SK-N-SH (cell line): Measurements from ENCODE around the gene TLR4. TPM values are rescaled to one million over a fixed set of nuclear protein-coding genes. Genes with fewer than 3 reads are reported as not detected.
A peak's percentile ranks its signal among the peaks of the same experiment; 100 is the strongest.

Experiments
- CTCF ChIA-PET: fragments of 300-600, 350-600 bp; formaldehyde crosslinking; extraction: SDS; loops from one replicate; lab custom pipeline; 2021; lab: Yijun Ruan, JAX
- POLR2A ChIA-PET: fragments of 350-600 bp; sonication (Branson Sonifier 250); formaldehyde crosslinking; extraction: SDS; loops from one replicate; lab custom pipeline; 2020; ENCODE audit warnings: antibody characterized with exemption, inconsistent platforms; lab: Yijun Ruan, JAX
- DNase-seq: peaks from one replicate; pipeline ENCODE4 v3.0.0; 2012
- H2AFZ ChIP-seq: fragments of 200-600 bp; sonication (generic); 2 replicates; pipeline ENCODE4 v1.8.1; 2016; ENCODE audit warnings: antibody characterized with exemption, mild to moderate bottlenecking, low read depth
- H3F3A ChIP-seq: fragments of 200-600 bp; sonication (generic); replicated peaks from 2 replicates; pipeline ENCODE3; 2016; ENCODE audit warnings: antibody characterized with exemption, mild to moderate bottlenecking; ENCODE audit not compliant: insufficient read depth
- H3K27ac ChIP-seq, 2 experiments: fragments of 200-500 bp in 1 of 2; fragments of 200-600 bp in 1 of 2; sonication (Bioruptor generic) in 1 of 2; sonication (generic), shearing (Covaris generic) in 1 of 2; 2 replicates each; pipeline versions ENCODE4 v1.5.1 to v1.6.1; 2014 to 2016; ENCODE audit warnings: low read depth in 2 of 2, inconsistent platforms in 1 of 2, low read length in 1 of 2, mild to moderate bottlenecking in 1 of 2, mixed read lengths in 1 of 2
- H3K27me3 ChIP-seq: fragments of 200-600 bp; sonication (generic), shearing (Covaris generic); 2 replicates; pipeline ENCODE4 v1.6.1; 2016; ENCODE audit warnings: mixed run types; ENCODE audit not compliant: insufficient read depth
- H3K36me3 ChIP-seq, 2 experiments: fragments of 200-500 bp in 1 of 2; fragments of 200-600 bp in 1 of 2; sonication (Bioruptor generic) in 1 of 2; sonication (generic) in 1 of 2; replicated peaks in 1 of 2; 2 replicates each; pipeline versions ENCODE3 to v1.5.1; 2014 to 2016; ENCODE audit warnings: low read length in 1 of 2, mild to moderate bottlenecking in 1 of 2; ENCODE audit not compliant: insufficient read depth in 2 of 2, control insufficient read depth in 1 of 2
- H3K4me1 ChIP-seq, 2 experiments: fragments of 200-500 bp in 1 of 2; fragments of 200-600 bp in 1 of 2; sonication (Bioruptor generic) in 1 of 2; sonication (generic), shearing (Covaris generic) in 1 of 2; 2 replicates each; pipeline versions ENCODE4 v1.5.1 to v1.6.1; 2014 to 2016; ENCODE audit warnings: low read depth in 1 of 2, low read length in 1 of 2, mixed run types in 1 of 2; ENCODE audit not compliant: insufficient read depth in 2 of 2, control insufficient read depth in 1 of 2
- H3K4me2 ChIP-seq: fragments of 200-600 bp; sonication (generic), shearing (Covaris generic); 2 replicates; pipeline ENCODE4 v1.6.1; 2017; ENCODE audit warnings: mixed run types
- H3K4me3 ChIP-seq, 2 experiments: fragments of 200-500 bp in 1 of 2; fragments of 200-600 bp in 1 of 2; sonication (Bioruptor generic) in 1 of 2; sonication (generic), shearing (Covaris generic) in 1 of 2; 2 replicates each; pipeline versions ENCODE4 v1.5.1 to v1.8.1; 2014 to 2016; ENCODE audit warnings: low read depth in 2 of 2, inconsistent platforms in 1 of 2, low read length in 1 of 2, mild to moderate bottlenecking in 1 of 2, mixed read lengths in 1 of 2, moderate library complexity in 1 of 2
- H3K79me2 ChIP-seq: fragments of 200-600 bp; sonication (generic); 2 replicates; pipeline ENCODE4 v1.8.1; 2017; ENCODE audit warnings: mild to moderate bottlenecking; ENCODE audit not compliant: insufficient read depth
- H3K9ac ChIP-seq: fragments of 200-600 bp; sonication (generic); 2 replicates; pipeline ENCODE4 v1.6.1; 2017; ENCODE audit warnings: mixed run types
- H3K9me2 ChIP-seq: fragments of 200-600 bp; sonication (generic); 2 replicates; pipeline ENCODE4 v1.6.1; 2017; ENCODE audit warnings: mixed run types
- H3K9me3 ChIP-seq: fragments of 200-600 bp; sonication (generic); 2 replicates; pipeline ENCODE4 v1.6.1; 2017; ENCODE audit warnings: mixed run types, mild to moderate bottlenecking, moderate library complexity
- H4K20me1 ChIP-seq: fragments of 200-600 bp; sonication (generic); 2 replicates; pipeline ENCODE4 v1.6.1; 2017; ENCODE audit warnings: mild to moderate bottlenecking, mixed run types; ENCODE audit not compliant: insufficient read depth
- ELF1 ChIP-seq: IDR thresholded peaks from 2 replicates; pipeline ENCODE4 v1.4.0; 2012
- GABPA ChIP-seq: IDR thresholded peaks from 2 replicates; pipeline ENCODE4 v1.4.0; 2012; ENCODE audit warnings: low read depth, mild to moderate bottlenecking
- JUND ChIP-seq: IDR thresholded peaks from 2 replicates; pipeline ENCODE4 v1.4.0; 2012
- MEF2A ChIP-seq: IDR thresholded peaks from 2 replicates; pipeline ENCODE4 v1.4.0; 2012; ENCODE audit warnings: low read depth, borderline replicate concordance
- MXI1 ChIP-seq: IDR thresholded peaks from 2 replicates; pipeline ENCODE4 v1.6.1; 2012; ENCODE audit warnings: mild to moderate bottlenecking, low read depth, low read length, improper control_type of control experiment
- RAD21 ChIP-seq: IDR thresholded peaks from 2 replicates; pipeline ENCODE4 v1.6.1; 2012; ENCODE audit warnings: mild to moderate bottlenecking, low read length
- RFX5 ChIP-seq: IDR thresholded peaks from 2 replicates; pipeline ENCODE4 v1.6.1; 2012; ENCODE audit warnings: mild to moderate bottlenecking, improper control_type of control experiment, low read length
- RXRA ChIP-seq: IDR thresholded peaks from 2 replicates; pipeline ENCODE4 v1.4.0; 2012; ENCODE audit warnings: low read depth, mild to moderate bottlenecking, borderline replicate concordance
- TAF1 ChIP-seq: IDR thresholded peaks from 2 replicates; pipeline ENCODE4 v1.6.1; 2012; ENCODE audit warnings: low read depth, mild to moderate bottlenecking, low read length, moderate library complexity, borderline replicate concordance
- TCF12 ChIP-seq: IDR thresholded peaks from 2 replicates; pipeline ENCODE4 v1.4.0; 2012
- TEAD4 ChIP-seq: IDR thresholded peaks from 2 replicates; pipeline ENCODE4 v1.4.0; 2012; ENCODE audit warnings: mild to moderate bottlenecking, borderline replicate concordance; ENCODE audit not compliant: insufficient read depth
- YY1 ChIP-seq: IDR thresholded peaks from 2 replicates; pipeline ENCODE4 v1.4.0; 2012; ENCODE audit warnings: low read depth, mild to moderate bottlenecking
- whole genome bisulfite sequencing: methylation state at CpG from one replicate; pipeline ENCODE4 v1.1.6; 2017; ENCODE audit warnings: low lambda C conversion rate; 5-methylcytosine and 5-hydroxymethylcytosine counted together
- polyA plus RNA-seq, 3 experiments: library from polyadenylated mRNA; depleted of rRNA; stranded (reverse); fragments of >200 nt; gene quantifications; 2 replicates each; pipeline ENCODE4 v1.2.3, GENCODE V29; 2012
- TF ChIP-seq, protein P1 (sequence below): fragments of 150-350 bp; IDR thresholded peaks from 2 replicates; pipeline ENCODE4 v1.6.1; 2017; ENCODE audit warnings: antibody characterized with exemption, low read length, low read depth, borderline replicate concordance
- TF ChIP-seq, protein P2 (sequence below): fragments of 150-350 bp; IDR thresholded peaks from 2 replicates; pipeline ENCODE4 v1.6.1; 2016; ENCODE audit warnings: mild to moderate bottlenecking, low read depth, low read length
- TF ChIP-seq, protein P3 (sequence below): IDR thresholded peaks from 2 replicates; pipeline ENCODE4; 2012
- TF ChIP-seq, protein P4 (sequence below): fragments of 200-600 bp; sonication (generic); IDR thresholded peaks from 2 replicates; pipeline ENCODE4 v1.6.1; 2017; ENCODE audit warnings: antibody characterized with exemption, mild to moderate bottlenecking, moderate library complexity

The TLR4 gene
- polyA plus RNA-seq, 1 of the 3 experiments (the other 2 are of a cell fraction): 0.85 TPM

DNA sequence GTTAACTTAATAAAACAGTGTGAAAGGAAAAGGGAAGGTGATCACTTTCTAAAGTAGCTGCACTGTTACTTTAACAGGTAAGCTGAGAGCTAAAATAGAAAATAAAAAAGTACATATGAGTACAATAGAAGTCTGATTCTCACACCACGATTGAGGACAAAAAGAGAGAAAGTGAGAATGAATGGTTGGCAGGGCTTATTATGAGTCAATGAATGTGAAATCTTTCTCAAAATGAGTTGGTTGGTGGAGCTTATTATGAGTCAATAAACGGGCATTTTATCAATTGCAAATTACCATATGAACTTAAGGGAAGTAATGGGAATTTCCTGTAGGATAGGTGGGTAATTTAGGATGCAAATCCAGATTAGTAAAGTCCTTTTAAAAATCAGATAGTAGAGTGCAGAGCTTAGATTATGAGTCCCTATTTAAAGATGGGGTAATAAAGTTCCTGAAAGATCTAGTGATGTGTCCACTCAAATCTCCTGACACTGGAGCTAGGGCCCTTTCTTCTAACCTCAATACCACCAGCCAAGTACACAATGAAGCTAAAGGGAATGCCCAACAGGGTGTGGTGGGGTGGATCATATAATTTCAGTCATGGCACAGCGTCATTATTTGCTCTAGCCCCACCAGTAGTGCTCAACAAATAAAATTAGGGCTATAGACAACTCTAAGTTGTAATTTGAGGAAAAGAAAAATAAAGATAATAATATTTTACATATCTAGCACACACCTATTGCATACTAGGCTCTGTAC lies 21.1 kb upstream of the TLR4 start:
- Histone ChIP-seq H3K4me2 (no peak overlapping the region), H3K9me3 (no peaks in the 10 kb centered on the region)
- POLR2A ChIA-PET: no interaction called here

DNA sequence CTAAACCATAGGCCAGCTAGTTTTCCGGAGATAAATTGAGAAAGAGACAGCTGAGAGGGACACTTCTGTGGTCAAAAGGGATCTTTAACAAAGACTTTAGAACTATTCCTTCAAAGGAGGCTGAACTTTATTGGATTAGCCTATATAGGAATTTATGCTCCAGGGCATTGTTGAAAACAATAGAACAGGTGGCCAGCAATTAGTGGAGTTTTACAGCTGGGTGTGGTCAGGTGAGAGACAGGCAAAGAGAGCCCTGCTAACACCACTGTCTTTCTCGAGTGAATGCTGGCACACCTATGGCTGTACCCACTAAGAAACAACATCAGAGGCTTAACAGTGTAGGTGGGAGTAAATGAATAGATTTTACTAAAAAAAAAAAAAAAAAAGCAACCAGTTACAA lies 16.7 kb upstream of the TLR4 start:
- CTCF ChIA-PET: no interaction called here

More for the DNA sequence above, 21.1 kb upstream of the TLR4 start:
- no peak for DNase-seq
- H3K9me2 ChIP-seq: no peaks in the 10 kb centered on the region
- no peaks in the 10 kb centered on the region for H3K27me3 ChIP-seq
- H3K9ac ChIP-seq: no peak overlapping the region
- H3K4me3 ChIP-seq: no peak overlapping the region
- H3K36me3 ChIP-seq: no peaks in the 10 kb centered on the region
- peaks cover 0 to 5% of the 10 kb centered on the region in 2 experiments; a peak in 1 of 4 replicates for H3K4me1 ChIP-seq
- no peaks in the 10 kb centered on the region for H3K79me2 ChIP-seq
- H3K27ac ChIP-seq: peak overlapping the region in 1 of 2 experiments; percentile 4; a peak in 1 of 4 replicates
- H3F3A ChIP-seq: peaks cover 9% of the 10 kb centered on the region
- H4K20me1 ChIP-seq: no peaks in the 10 kb centered on the region
- WGBS: 28% methylated on average over 3 of the region's 3 CpGs
- CTCF ChIA-PET: no interaction called here
- TF ChIP-seq TAF1: no peak
- TF ChIP-seq, protein P1, sequence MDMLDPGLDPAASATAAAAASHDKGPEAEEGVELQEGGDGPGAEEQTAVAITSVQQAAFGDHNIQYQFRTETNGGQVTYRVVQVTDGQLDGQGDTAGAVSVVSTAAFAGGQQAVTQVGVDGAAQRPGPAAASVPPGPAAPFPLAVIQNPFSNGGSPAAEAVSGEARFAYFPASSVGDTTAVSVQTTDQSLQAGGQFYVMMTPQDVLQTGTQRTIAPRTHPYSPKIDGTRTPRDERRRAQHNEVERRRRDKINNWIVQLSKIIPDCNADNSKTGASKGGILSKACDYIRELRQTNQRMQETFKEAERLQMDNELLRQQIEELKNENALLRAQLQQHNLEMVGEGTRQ: no peak
- no peak for TF ChIP-seq TEAD4
- TF ChIP-seq RXRA: no peak
- no peak for TF ChIP-seq TCF12
- TF ChIP-seq, protein P2, sequence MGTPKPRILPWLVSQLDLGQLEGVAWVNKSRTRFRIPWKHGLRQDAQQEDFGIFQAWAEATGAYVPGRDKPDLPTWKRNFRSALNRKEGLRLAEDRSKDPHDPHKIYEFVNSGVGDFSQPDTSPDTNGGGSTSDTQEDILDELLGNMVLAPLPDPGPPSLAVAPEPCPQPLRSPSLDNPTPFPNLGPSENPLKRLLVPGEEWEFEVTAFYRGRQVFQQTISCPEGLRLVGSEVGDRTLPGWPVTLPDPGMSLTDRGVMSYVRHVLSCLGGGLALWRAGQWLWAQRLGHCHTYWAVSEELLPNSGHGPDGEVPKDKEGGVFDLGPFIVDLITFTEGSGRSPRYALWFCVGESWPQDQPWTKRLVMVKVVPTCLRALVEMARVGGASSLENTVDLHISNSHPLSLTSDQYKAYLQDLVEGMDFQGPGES: no peak
- TF ChIP-seq RAD21: no peak
- no peak for TF ChIP-seq MEF2A
- TF ChIP-seq GABPA: no peak
- H2AFZ ChIP-seq: 0 out of 2 replicates have a peak overlapping the region, but pooled peaks have one; percentile 23

More for the DNA sequence above, 16.7 kb upstream of the TLR4 start:
- no peaks in the 10 kb centered on the region for H3K79me2 ChIP-seq
- no peaks in the 10 kb centered on the region for H3K27me3 ChIP-seq
- H3K9ac ChIP-seq: no peak overlapping the region
- 0 out of 4 replicates have a peak, but pooled peaks cover 0 to 2% of the 10 kb centered on the region in 2 experiments for H3K4me1 ChIP-seq
- WGBS: 38% methylated on average over 2 of the region's 2 CpGs
- TF ChIP-seq JUND (no peak), YY1 (no peak), MXI1 (no peak), MEF2A (no peak), ELF1 (no peak), RFX5 (no peak)
- TF ChIP-seq, protein P3, sequence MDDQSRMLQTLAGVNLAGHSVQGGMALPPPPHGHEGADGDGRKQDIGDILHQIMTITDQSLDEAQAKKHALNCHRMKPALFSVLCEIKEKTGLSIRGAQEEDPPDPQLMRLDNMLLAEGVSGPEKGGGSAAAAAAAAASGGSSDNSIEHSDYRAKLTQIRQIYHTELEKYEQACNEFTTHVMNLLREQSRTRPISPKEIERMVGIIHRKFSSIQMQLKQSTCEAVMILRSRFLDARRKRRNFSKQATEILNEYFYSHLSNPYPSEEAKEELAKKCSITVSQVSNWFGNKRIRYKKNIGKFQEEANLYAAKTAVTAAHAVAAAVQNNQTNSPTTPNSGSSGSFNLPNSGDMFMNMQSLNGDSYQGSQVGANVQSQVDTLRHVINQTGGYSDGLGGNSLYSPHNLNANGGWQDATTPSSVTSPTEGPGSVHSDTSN: no peak
- TF ChIP-seq, protein P4, sequence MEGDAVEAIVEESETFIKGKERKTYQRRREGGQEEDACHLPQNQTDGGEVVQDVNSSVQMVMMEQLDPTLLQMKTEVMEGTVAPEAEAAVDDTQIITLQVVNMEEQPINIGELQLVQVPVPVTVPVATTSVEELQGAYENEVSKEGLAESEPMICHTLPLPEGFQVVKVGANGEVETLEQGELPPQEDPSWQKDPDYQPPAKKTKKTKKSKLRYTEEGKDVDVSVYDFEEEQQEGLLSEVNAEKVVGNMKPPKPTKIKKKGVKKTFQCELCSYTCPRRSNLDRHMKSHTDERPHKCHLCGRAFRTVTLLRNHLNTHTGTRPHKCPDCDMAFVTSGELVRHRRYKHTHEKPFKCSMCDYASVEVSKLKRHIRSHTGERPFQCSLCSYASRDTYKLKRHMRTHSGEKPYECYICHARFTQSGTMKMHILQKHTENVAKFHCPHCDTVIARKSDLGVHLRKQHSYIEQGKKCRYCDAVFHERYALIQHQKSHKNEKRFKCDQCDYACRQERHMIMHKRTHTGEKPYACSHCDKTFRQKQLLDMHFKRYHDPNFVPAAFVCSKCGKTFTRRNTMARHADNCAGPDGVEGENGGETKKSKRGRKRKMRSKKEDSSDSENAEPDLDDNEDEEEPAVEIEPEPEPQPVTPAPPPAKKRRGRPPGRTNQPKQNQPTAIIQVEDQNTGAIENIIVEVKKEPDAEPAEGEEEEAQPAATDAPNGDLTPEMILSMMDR: no peak
- H2AFZ ChIP-seq: no peak overlapping the region
- H3K9me2 ChIP-seq: no peaks in the 10 kb centered on the region
- 0 out of 2 replicates have a peak, but pooled peaks cover 6% of the 10 kb centered on the region for H3K9me3 ChIP-seq
- peaks cover 9% of the 10 kb centered on the region for H3F3A ChIP-seq
- no peaks in the 10 kb centered on the region for H3K36me3 ChIP-seq
- no peak overlapping the region for H3K4me2 ChIP-seq
- H4K20me1 ChIP-seq: no peaks in the 10 kb centered on the region
- no peak overlapping the region for H3K27ac ChIP-seq
- DNase-seq: no peak
- H3K4me3 ChIP-seq: no peak overlapping the region
- POLR2A ChIA-PET: no interaction called here
